SU-DHL-6 (cell line): ENCODE data around the gene CDK5RAP2.

ENCODE experiments used
- EZH2phosphoT487 ChIP-seq: fragments of 200-600 bp; sonication (generic), shearing (Covaris generic); conservative IDR thresholded peaks from 2 replicates; pipeline ENCODE4 v1.6.1; 2018; ENCODE audit warnings: mild to moderate bottlenecking, antibody characterized with exemption, low read length, moderate library complexity, mixed read lengths
- TF ChIP-seq, protein P1 (sequence below): fragments of 200-600 bp; sonication (generic); IDR thresholded peaks from one replicate; pipeline ENCODE4 v1.5.1; 2017; ENCODE audit warnings: antibody characterized with exemption, mild to moderate bottlenecking, low read length, moderate library complexity; ENCODE audit not compliant: insufficient read depth, poor library complexity, severe bottlenecking

DNA sequence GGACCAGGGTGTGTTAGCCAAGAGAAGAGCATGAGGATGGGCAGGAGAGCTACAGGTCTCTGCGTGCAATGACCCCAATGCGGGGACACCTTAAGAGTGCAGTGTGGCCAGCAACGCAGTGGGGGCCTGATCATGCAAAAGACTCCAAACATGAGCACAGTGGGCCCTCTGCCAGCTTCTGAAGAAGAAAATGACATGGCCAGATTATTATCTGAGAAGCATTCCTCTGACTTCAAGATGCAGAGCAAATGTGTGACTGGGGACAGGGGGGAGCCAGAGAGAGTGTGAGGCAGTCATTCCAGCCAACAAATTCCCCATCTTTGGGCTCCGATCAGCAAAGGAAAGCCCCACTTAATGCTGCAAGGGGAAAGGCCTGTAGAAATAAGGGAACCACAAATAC is 229.4 kb downstream of the CDK5RAP2 start:
- TF ChIP-seq, protein P1, sequence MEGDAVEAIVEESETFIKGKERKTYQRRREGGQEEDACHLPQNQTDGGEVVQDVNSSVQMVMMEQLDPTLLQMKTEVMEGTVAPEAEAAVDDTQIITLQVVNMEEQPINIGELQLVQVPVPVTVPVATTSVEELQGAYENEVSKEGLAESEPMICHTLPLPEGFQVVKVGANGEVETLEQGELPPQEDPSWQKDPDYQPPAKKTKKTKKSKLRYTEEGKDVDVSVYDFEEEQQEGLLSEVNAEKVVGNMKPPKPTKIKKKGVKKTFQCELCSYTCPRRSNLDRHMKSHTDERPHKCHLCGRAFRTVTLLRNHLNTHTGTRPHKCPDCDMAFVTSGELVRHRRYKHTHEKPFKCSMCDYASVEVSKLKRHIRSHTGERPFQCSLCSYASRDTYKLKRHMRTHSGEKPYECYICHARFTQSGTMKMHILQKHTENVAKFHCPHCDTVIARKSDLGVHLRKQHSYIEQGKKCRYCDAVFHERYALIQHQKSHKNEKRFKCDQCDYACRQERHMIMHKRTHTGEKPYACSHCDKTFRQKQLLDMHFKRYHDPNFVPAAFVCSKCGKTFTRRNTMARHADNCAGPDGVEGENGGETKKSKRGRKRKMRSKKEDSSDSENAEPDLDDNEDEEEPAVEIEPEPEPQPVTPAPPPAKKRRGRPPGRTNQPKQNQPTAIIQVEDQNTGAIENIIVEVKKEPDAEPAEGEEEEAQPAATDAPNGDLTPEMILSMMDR, result no peak
- TF ChIP-seq EZH2phosphoT487, result no peak
